T-cell (primary cell): Measurements from ENCODE around the gene RAET1E. TPM values are rescaled to one million over a fixed set of nuclear protein-coding genes. Genes with fewer than 3 reads are reported as not detected.
"Not testable (repeated sequence)": the region's sequence is repeated elsewhere in the genome, so short reads cannot be mapped to it uniquely, and the experiment has no call there.

Experiments used
- ATAC-seq, 4 experiments: fragments of 200-7000 bp in 3 of 4; fragments of 150-1000 bp in 1 of 4; cut with Tn5 transposase; replicated peaks in 1 of 4; 1 replicate in 3 of 4; 2 replicates in 1 of 4; pipeline ENCODE4 v1.10.0; 2021; ENCODE audit warnings: moderate library complexity in 3 of 4, mild to moderate bottlenecking in 2 of 4, moderate number of reproducible peaks in 1 of 4
- CTCF ChIA-PET, 2 donors: fragments of 300-600 bp; sonication (Branson Sonifier 250); formaldehyde crosslinking; loops; one replicate each; lab custom pipeline; 2022; ENCODE audit warnings: antibody characterized with exemption in 2 of 2; lab: Charles Lee
- POLR2A ChIA-PET, 2 donors: fragments of 300-600 bp; sonication (Branson Sonifier 250); formaldehyde crosslinking; loops; one replicate each; lab custom pipeline; 2022; ENCODE audit warnings: antibody characterized with exemption in 2 of 2; lab: Charles Lee
- DNase-seq, 35 experiments: peaks; one replicate each; pipeline versions ENCODE4 v3.0.0 to v3.0.0-alpha.2; 2013 to 2023
- H3K27ac ChIP-seq: one replicate; pipeline ENCODE4 v1.5.1; 2013; ENCODE audit warnings: low read length
- H3K27me3 ChIP-seq, 2 experiments: replicated peaks in 1 of 2; 1 replicate in 1 of 2; 2 replicates in 1 of 2; pipeline versions ENCODE4 v1.6.1 to v1.7.0; 2013; ENCODE audit warnings: low read length in 1 of 2, mixed read lengths in 1 of 2; ENCODE audit not compliant: control insufficient read depth in 2 of 2, insufficient read depth in 2 of 2; ENCODE audit errors: extremely low read depth in 1 of 2
- H3K36me3 ChIP-seq, 2 donors: 1 replicate in 1 of 2; 2 replicates in 1 of 2; pipeline versions ENCODE4 v1.6.1 to v1.7.0; 2013; ENCODE audit warnings: low read length in 1 of 2; ENCODE audit not compliant: control insufficient read depth in 2 of 2, insufficient read depth in 1 of 2; ENCODE audit errors: extremely low read depth in 1 of 2
- H3K4me1 ChIP-seq, 2 experiments: 1 replicate in 1 of 2; 2 replicates in 1 of 2; pipeline versions ENCODE4 v1.6.1 to v1.7.0; 2013; ENCODE audit warnings: low read length in 2 of 2, mixed read lengths in 1 of 2; ENCODE audit not compliant: insufficient read depth in 2 of 2, control insufficient read depth in 1 of 2; ENCODE audit errors: extremely low read depth in 1 of 2
- H3K4me3 ChIP-seq, 2 donors: 1 replicate in 1 of 2; 2 replicates in 1 of 2; pipeline versions ENCODE4 v1.5.1 to v1.7.0; 2013; ENCODE audit warnings: mild to moderate bottlenecking in 2 of 2, low read length in 1 of 2, moderate library complexity in 1 of 2; ENCODE audit not compliant: control insufficient read depth in 1 of 2; ENCODE audit errors: extremely low read depth in 1 of 2
- H3K9me3 ChIP-seq: 2 replicates; pipeline ENCODE4 v1.7.0; 2013
- H3K27ac Mint-ChIP-seq, 2 donors: one replicate each; pipeline ENCODE4 v1.8.0; 2020 to 2021; ENCODE audit warnings: mild to moderate bottlenecking in 2 of 2, mixed read lengths in 2 of 2
- H3K27me3 Mint-ChIP-seq, 2 donors: one replicate each; pipeline ENCODE4 v1.8.0; 2021 to 2022; ENCODE audit warnings: mixed read lengths in 2 of 2
- H3K36me3 Mint-ChIP-seq: one replicate; pipeline ENCODE4 v1.8.0; 2021; ENCODE audit warnings: mixed read lengths
- H3K4me1 Mint-ChIP-seq, 3 donors: one replicate each; pipeline ENCODE4 v1.8.0; 2020 to 2022; ENCODE audit warnings: mixed read lengths in 3 of 3, mild to moderate bottlenecking in 1 of 3
- H3K4me3 Mint-ChIP-seq, 3 donors: one replicate each; pipeline ENCODE4 v1.8.0; 2020 to 2022; ENCODE audit warnings: mild to moderate bottlenecking in 3 of 3, mixed read lengths in 3 of 3, moderate library complexity in 3 of 3
- H3K9me3 Mint-ChIP-seq, 3 donors: one replicate each; pipeline ENCODE4 v1.8.0; 2020 to 2022; ENCODE audit warnings: mixed read lengths in 3 of 3
- WGBS: methylation state at CpG from one replicate; pipeline ENCODE4 v1.1.5; 2013; ENCODE audit warnings: missing lambda C conversion rate; ENCODE audit not compliant: insufficient coverage; 5-methylcytosine and 5-hydroxymethylcytosine counted together
- total RNA-seq, 35 experiments: library from RNA in 6 of 35; stranded (reverse) in 6 of 35; fragments of 120-200 nt in 1 of 35; gene quantifications; one replicate each; pipeline versions ENCODE4 v1.2.1 to v1.2.4 and lab custom pipeline; 2013 to 2026

Gene RAET1E
- total RNA-seq, 5 donors from 2014 or later (not counting 1 experiment from before 2014, with no cell fraction given), result not detected

- H3K27ac Mint-ChIP-seq, H3K9me3 Mint-ChIP-seq, H3K9me3 ChIP-seq, DNase-seq, H3K4me3 Mint-ChIP-seq, H3K27ac ChIP-seq, POLR2A ChIA-PET, H3K36me3 ChIP-seq, ATAC-seq, H3K36me3 Mint-ChIP-seq, H3K4me1 ChIP-seq, H3K27me3 Mint-ChIP-seq, H3K4me3 ChIP-seq: not testable (repeated sequence)
- WGBS, result no CpG with 5 or more reads among the region's 4 CpGs
- peaks cover 0 to 10% of the 10 kb centered on the region in 2 experiments for H3K27me3 ChIP-seq
- CTCF ChIA-PET, result interaction anchor here in 1 of 2 donors (1.0 kb wide), 1 partner anchor 17 kb away, joined by 3 read pairs; no protein-coding TSS in a partner anchor
- H3K4me1 Mint-ChIP-seq, result peaks cover 10 to 16% (median 14%) of the 10 kb centered on the region in 3 donors
These were observed 49.6 kb downstream of the RAET1E start for GRCh38 chr6:149848343-149848742.

Other genes with a start within 250 kb of the RAET1E start
- 10 to 100 TPM; 15.2 to 18.2 (median 15.9) TPM for gene KATNA1, start 249.4 kb downstream of the RAET1E start, total RNA-seq
- gene LATS1, start 180.0 kb downstream of the RAET1E start, total RNA-seq, result 10 to 100 TPM; 38.0 to 43.3 (median 39.2) TPM
- 10 to 100 TPM; 14.6 to 53.5 (median 46.0) TPM for gene NUP43, start 151.6 kb downstream of the RAET1E start, total RNA-seq
- 10 to 100 TPM; 33.9 to 63.1 (median 53.1) TPM for gene PCMT1, start 148.4 kb downstream of the RAET1E start, total RNA-seq
- 1 to 10 TPM in 4 of 5 donors, not detected in 1; 2.1 to 4.3 (median 2.7) TPM for gene LRP11, start 33.8 kb downstream of the RAET1E start, total RNA-seq
- gene RAET1G, start 25.0 kb upstream of the RAET1E start, total RNA-seq, result not detected
- gene ULBP2, start 43.9 kb upstream of the RAET1E start, total RNA-seq, result 1 to 10 TPM in 2 of 5 donors, under 1 TPM in 1, not detected in 2; 0.20 to 3.9 (median 1.6) TPM
- under 1 TPM in 4 of 5 donors, not detected in 1; 0.13 to 0.23 (median 0.14) TPM for gene ULBP1, start 65.8 kb upstream of the RAET1E start, total RNA-seq
- not detected for gene RAET1L, start 127.4 kb upstream of the RAET1E start, total RNA-seq
- gene ULBP3, start 171.0 kb upstream of the RAET1E start, total RNA-seq, result 1 to 10 TPM in 2 of 5 donors, under 1 TPM in 3; 0.35 to 1.3 (median 0.79) TPM
- gene PPP1R14C, start 244.9 kb upstream of the RAET1E start, total RNA-seq, result not detected